ENCODE data around the gene MS4A8. TPM values are rescaled to one million over a fixed set of nuclear protein-coding genes. Genes with fewer than 3 reads are reported as not detected.

Gene MS4A8
- total RNA-seq, 1 experiment from 2014 or later: not detected

DNA sequence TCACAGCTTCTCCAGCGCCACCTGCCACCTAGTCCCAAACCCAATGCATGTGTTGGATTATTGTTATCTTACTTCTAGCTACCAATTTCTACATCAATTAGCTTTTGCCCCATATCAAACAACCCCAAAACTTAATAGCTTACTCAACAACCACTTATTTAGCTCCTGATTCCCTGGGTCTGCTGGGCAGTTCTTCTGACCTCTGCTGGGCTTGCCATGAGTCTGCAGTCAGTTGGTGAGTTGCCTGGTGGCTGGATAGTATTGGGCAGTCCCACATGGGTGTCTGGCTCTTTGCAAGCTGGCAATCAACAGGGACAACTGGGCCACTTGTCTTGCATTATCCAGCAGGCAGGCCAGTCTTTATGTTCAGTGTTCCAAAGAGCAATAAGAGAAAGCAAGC, 43.6 kb downstream of the MS4A8 start:
- H3K27ac Mint-ChIP-seq: no peak overlapping the region
- H3K36me3 Mint-ChIP-seq: no peaks in the 10 kb centered on the region
- H3K4me1 Mint-ChIP-seq: peaks cover 8% of the 10 kb centered on the region
- ChIA-PET POLR2A (no interaction called here), CTCF (interaction anchor here (0.5 to 5.2 kb wide), 9 partner anchors 10 to 1244 kb away, joined by 3 to 41 read pairs (median 4); partner anchors contain the start of gene MS4A15)
- no peak for DNase-seq (ENCODE audit: low spot score)
- peaks cover 32% of the 10 kb centered on the region for H3K9me3 Mint-ChIP-seq
- peak; percentile 49 for ATAC-seq
- TF ChIP-seq ESRRA (CRISPR knock-in tag; IDR thresholded peaks at IDR 0.05; ENCODE audit: borderline replicate concordance) (no peak), AR (CRISPR knock-in tag; IDR thresholded peaks at IDR 0.05) (no peak), ATF2 (CRISPR knock-in tag; IDR thresholded peaks at IDR 0.05; ENCODE audit: borderline replicate concordance, low read depth) (no peak), JAZF1 (CRISPR knock-in tag; IDR thresholded peaks at IDR 0.05) (no peak), ZNF317 (CRISPR knock-in tag; IDR thresholded peaks at IDR 0.05; ENCODE audit: borderline replicate concordance, low read depth) (no peak), RELA (CRISPR knock-in tag; IDR thresholded peaks at IDR 0.05; ENCODE audit: borderline replicate concordance) (no peak), SP1 (CRISPR knock-in tag; conservative IDR thresholded peaks at IDR 0.05) (no peak), NR1H2 (CRISPR knock-in tag; IDR thresholded peaks at IDR 0.05) (no peak), EMX1 (CRISPR knock-in tag; IDR thresholded peaks at IDR 0.05) (no peak), SMAD4 (CRISPR knock-in tag; IDR thresholded peaks at IDR 0.05) (no peak), ELF4 (CRISPR knock-in tag; IDR thresholded peaks at IDR 0.05; ENCODE audit: low read depth) (no peak), ATF1 (CRISPR knock-in tag; IDR thresholded peaks at IDR 0.05) (no peak), NFATC4 (CRISPR knock-in tag; IDR thresholded peaks at IDR 0.05) (no peak), MYBL2 (CRISPR knock-in tag; IDR thresholded peaks at IDR 0.05) (no peak), TEAD4 (CRISPR knock-in tag; IDR thresholded peaks at IDR 0.05) (no peak)
- TF ChIP-seq, protein P1, sequence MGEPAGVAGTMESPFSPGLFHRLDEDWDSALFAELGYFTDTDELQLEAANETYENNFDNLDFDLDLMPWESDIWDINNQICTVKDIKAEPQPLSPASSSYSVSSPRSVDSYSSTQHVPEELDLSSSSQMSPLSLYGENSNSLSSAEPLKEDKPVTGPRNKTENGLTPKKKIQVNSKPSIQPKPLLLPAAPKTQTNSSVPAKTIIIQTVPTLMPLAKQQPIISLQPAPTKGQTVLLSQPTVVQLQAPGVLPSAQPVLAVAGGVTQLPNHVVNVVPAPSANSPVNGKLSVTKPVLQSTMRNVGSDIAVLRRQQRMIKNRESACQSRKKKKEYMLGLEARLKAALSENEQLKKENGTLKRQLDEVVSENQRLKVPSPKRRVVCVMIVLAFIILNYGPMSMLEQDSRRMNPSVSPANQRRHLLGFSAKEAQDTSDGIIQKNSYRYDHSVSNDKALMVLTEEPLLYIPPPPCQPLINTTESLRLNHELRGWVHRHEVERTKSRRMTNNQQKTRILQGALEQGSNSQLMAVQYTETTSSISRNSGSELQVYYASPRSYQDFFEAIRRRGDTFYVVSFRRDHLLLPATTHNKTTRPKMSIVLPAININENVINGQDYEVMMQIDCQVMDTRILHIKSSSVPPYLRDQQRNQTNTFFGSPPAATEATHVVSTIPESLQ (CRISPR knock-in tag; IDR thresholded peaks at IDR 0.05): no peak
- TF ChIP-seq, protein P2, sequence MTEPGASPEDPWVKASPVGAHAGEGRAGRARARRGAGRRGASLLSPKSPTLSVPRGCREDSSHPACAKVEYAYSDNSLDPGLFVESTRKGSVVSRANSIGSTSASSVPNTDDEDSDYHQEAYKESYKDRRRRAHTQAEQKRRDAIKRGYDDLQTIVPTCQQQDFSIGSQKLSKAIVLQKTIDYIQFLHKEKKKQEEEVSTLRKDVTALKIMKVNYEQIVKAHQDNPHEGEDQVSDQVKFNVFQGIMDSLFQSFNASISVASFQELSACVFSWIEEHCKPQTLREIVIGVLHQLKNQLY (CRISPR knock-in tag; IDR thresholded peaks at IDR 0.05): no peak
- peaks cover 7% of the 10 kb centered on the region; the same call in 1 of the 2 replicates for H3K27me3 Mint-ChIP-seq (ENCODE audit: low read depth)
- no peak overlapping the region for H3K4me3 Mint-ChIP-seq

DNA sequence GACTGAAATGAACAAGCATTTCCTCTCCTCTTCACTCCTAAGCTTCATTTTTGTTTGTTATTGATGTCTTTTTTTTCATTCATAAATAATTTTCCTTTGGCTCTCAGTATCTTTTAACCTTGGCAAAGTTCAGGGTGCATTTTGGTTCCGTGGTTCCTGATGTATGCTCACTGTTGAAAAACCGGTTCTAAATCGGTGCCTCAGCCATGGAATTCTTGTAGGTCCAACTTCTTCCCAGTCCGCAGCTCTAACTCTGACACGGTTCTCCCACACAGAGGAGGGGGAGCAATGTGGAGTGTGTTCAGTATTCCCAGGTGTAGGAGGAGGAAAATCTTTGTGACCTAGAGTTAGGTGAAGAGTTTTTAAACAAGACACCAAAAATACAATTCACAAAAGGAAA, 44.7 kb downstream of the MS4A8 start:
- Mint-ChIP-seq H3K4me3 (no peak overlapping the region), H3K27me3 (ENCODE audit: low read depth) (peaks cover 7% of the 10 kb centered on the region; the same call in 1 of the 2 replicates), H3K27ac (no peak overlapping the region), H3K9me3 (peaks cover 32% of the 10 kb centered on the region), H3K4me1 (peaks cover 8% of the 10 kb centered on the region), H3K36me3 (no peaks in the 10 kb centered on the region)
- TF ChIP-seq ZNF121 (CRISPR knock-in tag; IDR thresholded peaks at IDR 0.05): no peak
- TF ChIP-seq FOXJ3 (CRISPR knock-in tag; IDR thresholded peaks at IDR 0.05; ENCODE audit: borderline replicate concordance): no peak
- TF ChIP-seq AR (CRISPR knock-in tag; IDR thresholded peaks at IDR 0.05): no peak
- TF ChIP-seq, protein P3, sequence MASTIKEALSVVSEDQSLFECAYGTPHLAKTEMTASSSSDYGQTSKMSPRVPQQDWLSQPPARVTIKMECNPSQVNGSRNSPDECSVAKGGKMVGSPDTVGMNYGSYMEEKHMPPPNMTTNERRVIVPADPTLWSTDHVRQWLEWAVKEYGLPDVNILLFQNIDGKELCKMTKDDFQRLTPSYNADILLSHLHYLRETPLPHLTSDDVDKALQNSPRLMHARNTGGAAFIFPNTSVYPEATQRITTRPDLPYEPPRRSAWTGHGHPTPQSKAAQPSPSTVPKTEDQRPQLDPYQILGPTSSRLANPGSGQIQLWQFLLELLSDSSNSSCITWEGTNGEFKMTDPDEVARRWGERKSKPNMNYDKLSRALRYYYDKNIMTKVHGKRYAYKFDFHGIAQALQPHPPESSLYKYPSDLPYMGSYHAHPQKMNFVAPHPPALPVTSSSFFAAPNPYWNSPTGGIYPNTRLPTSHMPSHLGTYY (CRISPR knock-in tag; IDR thresholded peaks at IDR 0.05): no peak
- TF ChIP-seq PRRX2 (CRISPR knock-in tag; IDR thresholded peaks at IDR 0.05): no peak
- TF ChIP-seq TCF7 (CRISPR knock-in tag; IDR thresholded peaks at IDR 0.05; ENCODE audit: low read depth): no peak
- no peak for TF ChIP-seq NFE2L1 (CRISPR knock-in tag; IDR thresholded peaks at IDR 0.05)
- no peak for TF ChIP-seq CBFB (CRISPR knock-in tag; IDR thresholded peaks at IDR 0.05; ENCODE audit: low read depth)
- no peak for TF ChIP-seq ELF4 (CRISPR knock-in tag; IDR thresholded peaks at IDR 0.05; ENCODE audit: low read depth)
- ATAC-seq (no peak), DNase-seq (ENCODE audit: low spot score) (no peak)
- CTCF ChIA-PET: interaction anchor here (1.5 to 5.2 kb wide), 3 partner anchors 13 to 34 kb away, joined by 5 to 41 read pairs (median 15); partner anchors contain the start of gene MS4A15
- POLR2A ChIA-PET: no interaction called here
